Measurements from ENCODE around the gene WNT2B. TPM values are rescaled to one million over a fixed set of nuclear protein-coding genes. Genes with fewer than 3 reads are reported as not detected.
A peak's percentile ranks its signal among the peaks of the same experiment; 100 is the strongest.
"Not testable (repeated sequence)": the region's sequence is repeated elsewhere in the genome, so short reads cannot be mapped to it uniquely, and the experiment has no call there.

Gene WNT2B
- polyA plus RNA-seq (ENCODE audit: insufficient read length) = 4.7 TPM

- DNase-seq (ENCODE audit: low read depth) = no peak
Observed at GRCh38 chr1:112508278-112509004, at the start of gene WNT2B. Gene WNT2B (plus strand): TSS chr1:112508965. CDS start chr1:112509263, 298 bp downstream.

GRCh38 chr1:112460615-112461014 is 48.1 kb upstream of the WNT2B start:
- DNase-seq (ENCODE audit: low read depth) = no peak

- DNase-seq (ENCODE audit: low read depth) = no peak
Observed at GRCh38 chr1:112461200-112461871, 47.4 kb upstream of the WNT2B start.

- DNase-seq (ENCODE audit: low read depth) = no peak
Observed at GRCh38 chr1:112462953-112463279, 45.8 kb upstream of the WNT2B start.

DNA sequence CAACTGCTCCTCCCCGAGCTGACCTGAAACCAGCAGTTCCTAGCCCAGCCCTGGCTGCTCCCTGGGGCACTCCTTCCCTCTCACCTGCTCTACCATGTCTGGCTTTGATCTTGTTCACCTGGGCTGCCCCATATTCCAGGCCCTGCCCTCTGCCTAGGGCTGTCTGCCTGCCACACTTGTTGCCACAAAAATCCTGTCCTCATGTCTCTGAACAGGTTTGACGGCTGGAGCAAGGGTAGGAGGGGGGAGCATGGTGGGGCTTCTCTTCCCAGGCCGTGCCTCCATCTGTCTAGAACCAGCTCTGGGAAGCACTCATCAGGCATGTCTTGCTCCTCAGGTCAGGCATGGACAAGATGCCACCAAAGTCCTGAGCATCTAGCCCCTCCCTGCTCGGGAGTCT is 44.3 kb upstream of the WNT2B start:
- DNase-seq (ENCODE audit: low read depth) = no peak

DNA sequence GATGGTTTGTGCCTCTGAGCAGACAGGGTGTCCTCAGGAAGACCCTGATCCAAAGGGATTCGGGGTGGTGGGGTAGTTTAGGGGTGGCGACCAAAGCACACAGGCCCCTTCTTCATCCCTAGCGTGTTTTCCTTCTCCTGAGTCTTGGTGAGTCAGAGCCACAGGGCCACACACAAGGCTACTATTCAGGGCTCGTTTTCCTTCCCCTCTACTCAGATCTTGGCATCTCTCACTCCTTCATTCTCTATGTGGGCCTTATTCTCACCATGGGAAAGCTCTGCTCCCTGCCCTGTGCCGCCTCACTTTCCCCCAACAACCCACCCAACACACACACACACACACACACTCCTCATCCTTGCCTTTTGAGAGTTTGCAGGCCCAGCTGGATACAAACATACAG is 43.6 kb upstream of the WNT2B start:
- no peak for DNase-seq (ENCODE audit: low read depth)

- peak; percentile 88 for DNase-seq (ENCODE audit: low read depth)
Observed at GRCh38 chr1:112466078-112466660, 42.6 kb upstream of the WNT2B start.

DNA sequence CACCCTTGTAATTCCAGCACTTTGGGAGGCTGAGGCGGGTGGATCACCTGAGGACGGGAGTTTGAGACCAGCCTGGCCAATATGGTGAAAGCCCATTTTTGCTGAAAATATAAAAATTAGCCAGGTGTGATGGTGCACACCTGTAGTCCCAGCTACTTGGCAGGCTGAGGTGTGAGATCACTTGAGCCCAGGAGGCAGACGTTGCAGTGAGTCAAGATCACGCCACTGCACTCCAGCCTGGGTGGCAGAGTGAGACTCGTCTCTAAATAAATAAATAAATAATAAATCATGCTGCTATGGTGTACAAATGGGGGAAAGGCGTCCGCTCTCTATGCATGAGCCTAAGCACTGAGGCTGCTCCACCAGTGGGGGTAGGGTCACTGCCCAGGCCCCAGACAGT is 38.4 kb upstream of the WNT2B start:
- not testable (repeated sequence) for DNase-seq (ENCODE audit: low read depth)

DNA sequence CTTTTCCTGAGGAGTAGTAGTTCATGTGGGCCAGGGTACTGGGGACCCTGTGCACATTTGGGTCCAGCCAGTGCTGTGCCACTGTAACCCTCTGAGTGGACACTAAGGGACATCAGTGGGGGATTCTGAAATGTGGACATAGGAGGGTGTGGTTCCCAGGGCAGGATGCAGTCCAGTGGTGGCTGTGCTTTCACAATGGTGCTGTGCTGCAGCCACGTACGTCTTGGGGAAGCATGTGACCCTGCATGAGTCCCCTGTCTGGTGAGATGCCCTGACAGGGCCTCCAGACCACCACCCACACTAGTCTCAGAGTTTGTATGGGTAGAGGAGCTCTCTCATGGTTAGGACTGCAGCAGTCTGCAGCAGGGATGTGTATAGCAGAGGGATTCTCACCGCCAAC is 37.8 kb upstream of the WNT2B start:
- no peak for DNase-seq (ENCODE audit: low read depth)

DNA sequence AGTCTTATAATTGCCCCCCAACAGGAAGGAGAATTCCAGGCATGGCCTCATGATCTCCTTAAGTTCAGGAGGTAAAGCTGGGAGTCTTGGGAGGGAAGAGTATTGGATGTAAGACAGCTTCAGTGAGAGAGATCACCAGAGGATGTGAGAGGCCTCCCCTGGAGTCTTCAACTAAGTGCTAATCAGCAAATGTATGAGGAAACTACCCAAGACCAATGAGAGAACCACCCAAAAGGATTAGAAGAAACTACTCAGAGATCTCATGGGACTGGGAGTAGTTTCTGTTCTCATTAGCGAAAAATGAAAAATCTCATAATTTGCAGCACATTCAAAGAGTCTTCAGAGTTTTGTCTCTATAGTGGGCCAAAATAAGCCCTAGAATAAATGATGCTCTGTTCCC is 36.6 kb upstream of the WNT2B start:
- DNase-seq (ENCODE audit: low read depth) = no peak

DNA sequence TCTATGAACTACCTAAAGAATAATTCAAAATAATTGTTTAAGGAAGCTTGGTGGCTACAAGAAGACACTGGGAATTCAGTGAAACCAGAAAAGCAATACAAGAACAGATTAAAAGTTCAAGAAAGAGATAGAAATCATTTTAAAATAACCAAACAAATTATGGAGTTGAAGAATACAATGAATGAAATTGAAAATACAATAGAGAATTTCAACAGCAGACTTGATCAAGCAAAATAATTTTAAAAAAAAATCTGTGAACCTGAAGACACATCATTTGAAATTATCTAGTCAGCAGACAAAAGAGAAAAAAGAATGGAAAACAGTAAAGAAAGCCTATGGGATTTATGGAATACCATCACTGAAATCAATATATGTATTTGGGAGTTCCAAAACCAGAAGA is 31.2 kb upstream of the WNT2B start:
- DNase-seq (ENCODE audit: low read depth) = no peak

DNA sequence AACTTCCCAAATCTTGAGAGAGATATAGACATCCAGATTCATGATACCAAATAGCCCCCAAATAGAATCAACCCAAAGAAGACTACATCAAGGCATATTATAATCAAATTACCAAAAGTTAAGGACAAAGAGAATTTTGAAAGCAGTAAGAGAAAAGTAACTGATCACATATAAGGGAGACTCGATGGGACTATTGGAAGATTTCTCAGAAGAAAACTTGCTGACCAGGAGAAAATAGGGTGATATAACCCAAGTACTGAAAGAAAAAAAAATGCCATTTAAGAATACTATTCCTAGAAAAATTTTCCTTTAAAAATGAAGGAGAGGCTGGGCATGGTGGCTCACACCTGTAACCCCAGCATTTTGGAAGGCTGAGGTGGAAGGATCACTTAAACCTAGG is 30.5 kb upstream of the WNT2B start:
- no peak for DNase-seq (ENCODE audit: low read depth)

- DNase-seq (ENCODE audit: low read depth) = not testable (repeated sequence)
Observed at GRCh38 chr1:112486063-112486462, 22.7 kb upstream of the WNT2B start.

- not testable (repeated sequence) for DNase-seq (ENCODE audit: low read depth)
Observed at GRCh38 chr1:112487686-112488085, 21.1 kb upstream of the WNT2B start.

- DNase-seq (ENCODE audit: low read depth) = no peak
Observed at GRCh38 chr1:112488141-112488540, 20.6 kb upstream of the WNT2B start.

GRCh38 chr1:112492076-112492475 is 16.7 kb upstream of the WNT2B start:
- DNase-seq (ENCODE audit: low read depth) = no peak

DNA sequence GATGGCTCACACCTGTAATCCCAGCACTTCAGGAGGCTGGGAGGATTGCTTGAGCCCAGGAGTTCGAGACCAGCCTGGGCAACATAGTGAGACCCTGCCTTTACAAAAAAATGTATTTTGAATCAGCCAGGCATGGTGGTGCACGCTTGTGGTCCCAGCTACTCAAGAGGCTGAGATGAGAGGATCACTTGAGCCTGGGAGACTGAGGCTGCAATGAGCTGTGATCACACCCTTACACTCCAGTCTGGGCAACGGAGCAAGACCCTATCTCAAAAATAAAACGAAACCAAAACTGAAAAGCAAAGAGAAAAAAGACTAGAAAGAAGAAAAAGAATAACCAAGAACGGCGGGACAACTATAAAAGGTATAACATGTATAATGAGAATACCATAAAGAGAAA is 15.4 kb upstream of the WNT2B start:
- no peak for DNase-seq (ENCODE audit: low read depth)

DNA sequence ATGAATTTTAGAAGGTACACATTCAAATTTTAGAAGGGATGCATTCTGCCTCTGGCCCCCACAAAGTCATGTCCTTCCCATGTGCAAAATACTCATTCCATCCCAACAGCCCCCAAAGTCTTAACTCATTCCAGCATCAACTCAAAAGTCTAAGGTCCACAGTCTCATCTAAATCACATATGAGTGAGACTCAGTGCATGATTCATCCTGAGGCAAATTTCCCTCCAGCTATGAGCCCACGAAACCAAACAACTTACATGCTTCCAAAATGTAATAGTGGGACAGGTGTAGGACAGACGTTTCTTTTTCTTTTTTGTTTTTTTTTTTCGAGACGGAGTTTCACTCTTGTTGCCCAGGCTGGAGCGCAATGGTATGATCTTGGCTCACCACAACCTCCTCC is 12.5 kb upstream of the WNT2B start:
- DNase-seq (ENCODE audit: low read depth) = no peak

DNA sequence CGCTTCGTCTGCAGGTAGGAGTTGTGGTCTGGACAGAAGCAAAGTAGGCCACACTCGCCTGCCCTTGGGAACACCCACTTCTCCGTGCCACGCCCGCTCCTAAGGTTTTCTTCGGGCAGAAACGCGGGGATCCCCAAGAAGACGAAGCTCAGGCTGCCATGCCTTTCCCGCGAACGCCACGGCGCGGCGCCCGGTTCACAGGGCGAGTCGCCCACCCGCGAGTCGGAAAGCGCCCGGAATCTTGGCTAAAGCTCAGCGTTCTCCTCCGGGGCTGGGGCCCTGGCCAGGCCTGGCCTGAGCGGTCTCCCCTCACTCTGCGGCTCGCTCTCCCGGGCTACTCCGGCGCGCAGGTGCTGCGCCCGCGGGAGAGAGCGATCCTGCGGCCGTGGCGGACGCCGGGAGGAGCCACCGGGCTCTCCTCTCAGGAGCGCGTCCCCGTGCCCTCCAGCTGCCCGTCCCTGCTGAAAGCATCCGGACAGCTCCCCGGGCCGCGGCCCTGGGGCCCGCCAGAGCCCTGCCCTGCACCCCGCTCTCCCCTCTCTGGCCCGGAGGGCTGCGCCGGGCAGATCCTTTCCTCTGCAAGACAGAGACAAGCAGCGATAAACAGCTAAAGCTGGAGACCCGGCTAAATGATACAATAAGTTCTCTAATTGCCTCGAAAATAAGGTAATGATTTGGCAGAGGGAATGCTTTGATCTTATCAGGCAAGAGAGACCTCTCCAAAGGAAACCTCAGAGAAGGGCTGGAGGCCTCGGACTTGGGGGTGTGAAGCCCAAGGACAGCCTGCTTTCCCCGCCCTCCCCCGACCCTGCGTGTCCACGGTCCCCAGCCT is 6.7 kb upstream of the WNT2B start:
- no peak for DNase-seq (ENCODE audit: low read depth)

DNA sequence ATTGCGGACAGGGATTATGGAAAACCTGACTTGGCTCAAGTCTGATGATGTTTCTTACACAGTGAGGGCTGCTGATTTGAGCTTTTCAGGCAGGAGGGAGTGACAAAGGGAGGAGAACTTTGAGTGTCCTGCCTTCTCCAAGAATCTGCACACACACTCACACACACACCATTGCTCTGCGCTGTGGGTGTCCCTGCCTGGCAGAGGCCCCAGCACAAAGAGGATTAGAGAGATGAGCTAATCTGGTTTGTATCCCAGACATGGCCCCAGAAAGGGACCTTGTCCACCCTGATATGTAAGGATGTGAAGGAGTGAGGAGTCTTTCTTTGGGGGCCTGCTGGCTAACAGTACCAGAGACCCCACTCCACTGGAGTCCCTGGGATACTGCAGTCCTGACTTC is 5.9 kb upstream of the WNT2B start:
- DNase-seq (ENCODE audit: low read depth) = no peak

DNA sequence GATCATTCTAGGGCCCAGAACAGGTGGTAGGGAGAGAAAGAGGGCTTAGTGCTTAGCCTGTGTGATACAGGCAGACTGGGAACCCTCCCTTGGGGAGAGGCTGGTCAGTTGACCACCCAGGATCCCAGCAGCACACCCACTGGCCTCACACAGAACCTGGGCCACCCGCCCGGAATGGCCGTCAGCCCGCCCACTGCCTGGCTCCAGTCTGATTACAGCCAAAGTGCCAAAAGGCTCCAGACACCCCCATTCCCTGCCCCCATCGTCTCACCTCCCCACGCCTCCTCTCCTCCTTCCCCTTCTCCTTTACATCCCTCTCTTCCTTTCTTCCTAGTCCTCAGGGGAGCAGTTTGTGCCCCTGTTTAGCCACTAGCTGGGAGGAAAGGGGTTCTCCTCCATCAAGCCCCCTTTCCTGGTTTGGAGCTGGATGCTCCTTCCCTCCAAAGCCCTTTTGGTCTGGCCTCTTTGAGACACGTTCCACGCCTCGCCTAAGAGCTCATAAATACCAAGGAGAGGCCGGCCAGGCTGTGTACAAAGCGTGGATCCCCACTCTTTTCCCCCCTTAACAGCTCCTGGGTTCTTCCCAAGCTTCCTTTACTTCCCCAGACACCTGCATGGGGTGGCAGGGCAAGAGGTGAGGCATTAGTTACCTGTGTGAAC is 4.6 kb upstream of the WNT2B start:
- no peak for DNase-seq (ENCODE audit: low read depth)

Data from forelimb muscle (tissue), 1 donor.